Activated naive CD8-positive, alpha-beta T cell treated with anti-CD3 and anti-CD28 coated beads, Interleukin-2, amount 50 U/mL, for 16 hours (primary cell): ENCODE measurements around the gene SUSD1.

ENCODE experiments used
- DNase-seq: peaks from one replicate; pipeline ENCODE4 v3.0.0-alpha.2; 2020; ENCODE audit warnings: low read depth, low spot score

SUSD1 gene

DNA sequence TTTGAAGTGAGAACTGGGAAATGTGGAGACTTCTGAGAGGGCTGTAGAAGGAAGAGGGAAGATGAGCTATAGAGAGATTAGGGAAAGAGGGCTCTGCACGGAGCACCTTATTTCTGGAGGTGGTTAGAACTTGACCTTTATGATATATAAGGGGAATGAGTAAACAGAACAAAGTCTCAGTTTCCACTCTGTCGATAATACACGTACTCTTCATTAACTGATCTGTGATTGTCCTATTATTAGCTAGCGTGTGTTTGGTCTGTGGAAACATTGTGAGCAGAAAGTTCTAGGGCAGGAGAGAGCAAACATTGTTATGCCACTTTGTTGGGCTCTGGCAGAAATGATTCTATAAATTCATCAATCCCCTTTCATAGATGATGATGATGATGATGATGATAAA is 159.9 kb downstream of the SUSD1 start:
- no peak for DNase-seq

DNA sequence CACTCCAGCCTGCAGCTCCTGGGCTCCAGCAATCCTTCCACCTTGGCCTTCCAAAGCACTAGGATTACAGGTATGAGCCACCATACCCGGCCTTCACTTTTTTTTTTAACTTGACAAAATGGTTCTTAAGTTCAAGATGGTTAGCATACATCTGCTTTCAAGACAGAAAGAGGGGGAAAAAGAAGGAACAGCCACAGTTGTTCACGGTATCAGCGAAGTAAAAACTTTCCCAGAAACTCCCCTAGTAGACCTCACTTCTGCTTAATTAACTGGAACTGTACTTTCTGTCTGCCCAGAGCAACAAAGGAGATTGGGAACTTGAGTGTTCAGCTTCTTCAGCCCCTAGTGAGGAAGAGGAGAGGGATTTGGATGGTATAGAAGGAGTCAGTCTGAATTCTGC is 161.8 kb downstream of the SUSD1 start:
- DNase-seq: no peak

DNA sequence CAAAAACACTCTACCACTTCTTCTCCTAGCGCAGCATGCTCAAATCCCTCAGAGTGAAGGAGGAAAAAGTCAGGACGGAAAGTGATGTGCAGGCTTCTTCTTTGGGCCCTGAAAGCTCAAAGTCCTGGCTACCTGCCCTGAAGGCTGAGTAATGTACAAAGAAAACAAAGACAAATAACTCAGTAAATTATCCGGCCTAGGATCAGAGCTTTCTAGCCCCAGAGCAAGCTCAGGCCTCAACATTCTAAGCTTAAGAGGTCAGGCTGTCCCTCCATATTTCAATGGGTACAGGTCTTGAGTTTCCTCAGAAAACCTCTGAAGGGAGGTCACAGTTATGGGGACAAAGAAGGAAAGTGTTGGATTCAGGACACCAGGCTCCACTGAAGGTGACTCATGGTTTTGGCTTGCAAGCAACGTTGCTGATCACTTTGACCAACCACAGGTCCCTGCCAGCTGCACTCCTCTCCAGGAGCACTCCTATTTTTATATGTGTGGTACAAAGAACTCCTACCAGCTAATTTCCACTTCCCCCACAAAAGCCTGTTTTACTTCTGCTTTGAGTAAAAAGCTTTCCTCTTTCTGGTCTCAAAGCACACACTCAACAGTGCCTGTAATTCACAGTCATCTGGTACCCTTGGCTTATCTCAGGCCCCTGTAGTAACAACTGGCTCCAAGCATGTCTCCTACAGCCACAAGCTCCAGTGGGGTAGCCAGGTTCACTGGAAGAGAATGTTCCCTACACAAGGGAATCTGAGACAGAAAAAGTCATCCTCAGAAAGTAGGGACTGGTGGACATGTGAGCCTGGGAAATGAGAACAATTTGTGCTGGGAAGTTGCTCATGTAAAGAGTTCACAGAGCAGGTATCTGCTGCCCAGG is 162.8 kb downstream of the SUSD1 start:
- no peak for DNase-seq

DNA sequence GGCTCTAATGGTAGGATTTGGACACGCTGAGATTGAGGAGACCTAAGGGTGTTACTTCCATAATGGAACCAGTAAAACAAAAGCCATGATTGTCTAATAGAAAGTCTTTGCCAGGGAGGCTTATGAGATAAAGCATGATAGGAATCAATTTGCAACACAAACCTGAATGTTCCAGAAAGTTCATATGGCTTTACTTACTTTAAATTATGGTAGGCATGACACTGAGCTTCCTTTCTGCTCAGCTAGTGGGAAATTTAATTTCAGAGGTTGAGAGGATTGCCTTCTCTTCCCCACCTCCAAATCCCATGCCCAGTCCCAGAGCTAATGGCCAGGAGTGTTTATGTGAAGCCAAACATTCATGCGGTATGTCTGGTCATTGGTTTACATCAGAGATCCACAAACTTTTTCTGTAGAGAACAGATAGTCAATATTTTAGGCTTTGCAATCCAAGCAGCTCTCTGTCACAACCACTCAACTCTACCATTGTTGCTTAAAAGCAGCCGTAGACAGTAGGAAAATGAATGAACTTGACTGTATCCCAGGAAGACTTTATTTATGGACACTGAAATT is 164.0 kb downstream of the SUSD1 start:
- DNase-seq: no peak

DNA sequence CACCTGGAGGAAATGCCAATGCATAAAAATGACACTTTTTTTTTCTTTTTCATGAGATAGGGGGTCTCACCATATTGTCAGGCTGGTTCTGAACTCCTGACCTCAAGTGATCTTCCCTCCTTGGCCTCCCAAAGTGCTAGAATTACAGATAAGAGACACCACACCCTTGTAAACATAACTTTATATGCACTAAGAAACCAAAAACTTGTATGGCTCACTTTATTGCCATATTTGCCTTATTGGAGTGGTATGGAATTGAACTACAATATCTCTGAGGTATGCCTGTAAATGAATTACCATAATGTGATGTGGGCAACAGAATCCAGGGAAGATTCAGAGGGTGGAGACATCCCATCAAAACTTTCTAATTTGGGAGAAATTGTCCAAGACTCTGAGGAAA is 164.6 kb downstream of the SUSD1 start:
- DNase-seq: no peak

GRCh38 chr9:112009656-112010055 is 165.4 kb downstream of the SUSD1 start:
- no peak for DNase-seq

DNA sequence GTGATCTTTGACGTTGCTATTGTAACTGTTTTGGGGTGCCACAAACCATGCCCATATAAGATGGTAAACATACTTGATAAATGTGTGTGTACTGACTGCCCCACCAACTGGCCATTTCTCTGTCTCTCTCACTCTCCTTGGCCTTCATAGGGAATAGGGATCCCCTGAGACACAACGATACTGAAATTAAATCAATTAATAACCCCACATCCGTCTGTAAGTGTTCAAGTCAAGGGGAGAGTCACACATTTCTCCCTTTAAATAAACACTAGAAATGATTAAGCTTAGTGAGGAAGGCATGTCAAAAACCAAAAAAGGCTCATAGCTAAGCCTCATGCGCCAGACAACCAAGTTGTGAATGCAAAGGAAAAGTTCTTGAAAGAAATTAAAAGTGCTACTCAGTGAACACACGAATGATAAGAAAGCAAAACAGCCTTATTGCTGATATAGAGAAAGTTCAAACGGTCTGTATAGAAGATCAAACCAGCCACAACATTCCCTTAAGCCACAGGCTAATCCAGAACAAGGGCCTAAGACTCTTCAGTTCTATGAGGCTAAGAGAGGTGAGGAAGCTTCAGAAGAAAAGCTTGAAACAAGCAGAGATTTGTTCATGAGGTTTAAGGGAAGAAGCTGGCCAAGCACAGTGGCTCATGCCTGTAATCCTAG is 167.4 kb downstream of the SUSD1 start:
- no peak for DNase-seq

- DNase-seq: no peak
Measured at GRCh38 chr9:112006361-112007020, 168.6 kb downstream of the SUSD1 start.

DNA sequence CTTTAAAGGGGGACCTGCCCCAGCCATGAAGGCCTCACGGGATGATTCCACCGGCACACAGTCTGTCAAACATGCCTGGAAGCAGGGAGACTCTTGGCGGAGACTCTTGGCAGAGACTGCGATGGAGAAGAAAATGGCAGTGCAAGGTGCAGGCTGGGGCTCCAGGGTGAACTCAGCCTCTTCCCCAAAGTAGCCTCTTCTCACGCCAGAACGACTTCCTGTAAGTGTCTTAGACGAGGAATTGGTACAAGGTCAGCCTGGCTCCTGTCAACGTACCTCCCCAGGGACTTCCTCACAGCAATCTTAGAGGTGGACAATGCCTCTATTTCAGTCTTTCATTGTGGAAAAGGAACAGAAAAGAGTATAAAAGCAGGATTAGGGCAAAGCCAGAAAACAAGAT is 169.2 kb downstream of the SUSD1 start:
- no peak for DNase-seq

DNA sequence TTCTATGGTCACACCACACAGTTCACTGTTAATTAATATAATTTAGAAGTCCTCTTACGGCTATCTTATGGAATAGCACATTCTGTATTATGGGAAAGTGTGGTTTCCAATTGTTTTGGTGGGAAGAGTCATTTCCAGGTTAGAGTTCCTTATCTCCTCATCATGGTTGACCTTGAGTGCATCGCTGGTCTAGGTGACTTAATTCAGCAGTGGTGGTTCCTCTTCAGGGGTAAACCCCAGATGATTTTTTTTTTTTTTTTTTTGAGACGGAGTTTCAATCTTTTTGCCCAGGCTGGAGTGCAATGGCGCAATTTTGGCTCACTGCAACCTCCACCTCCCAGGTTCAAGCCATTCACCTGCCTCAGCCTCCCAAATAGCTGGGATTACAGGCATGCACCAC is 171.6 kb downstream of the SUSD1 start:
- no peak for DNase-seq

DNA sequence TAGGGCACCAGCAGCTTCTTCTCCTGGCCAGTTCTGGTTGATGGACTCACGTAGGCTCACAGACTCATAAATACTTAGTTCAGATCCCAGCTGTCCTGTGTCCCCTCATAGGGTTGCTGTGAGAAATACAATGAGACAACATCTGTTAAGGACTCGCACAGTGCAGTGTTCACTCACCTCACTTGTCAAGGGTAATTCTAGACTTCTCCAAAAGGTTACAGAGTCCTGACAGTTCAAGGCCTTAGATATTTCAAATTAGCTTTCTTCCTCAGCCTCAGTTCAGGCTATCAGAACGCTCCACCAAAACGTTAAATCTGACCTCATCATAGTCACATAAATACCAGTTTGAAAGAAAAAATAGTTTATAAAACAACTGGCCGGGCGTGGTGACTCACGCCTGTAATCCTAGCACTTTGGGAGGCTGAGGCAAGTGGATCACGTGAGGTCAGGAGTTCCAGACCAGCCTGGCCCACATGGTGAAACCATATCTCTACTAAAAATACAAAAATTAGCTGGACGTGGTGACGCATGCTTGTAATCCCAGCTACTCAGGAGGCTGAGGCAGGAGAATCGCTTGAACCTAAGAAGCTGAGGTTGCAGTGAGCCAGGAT is 172.1 kb downstream of the SUSD1 start:
- DNase-seq: no peak

GRCh38 chr9:112002131-112002846 is 172.8 kb downstream of the SUSD1 start:
- DNase-seq: no peak

GRCh38 chr9:112000743-112001142 is 174.4 kb downstream of the SUSD1 start:
- DNase-seq: no peak

GRCh38 chr9:111999319-111999718 is 175.8 kb downstream of the SUSD1 start:
- DNase-seq: no peak

GRCh38 chr9:111997831-111998230 is 177.3 kb downstream of the SUSD1 start:
- no peak for DNase-seq

GRCh38 chr9:111994831-111995458 is 180.2 kb downstream of the SUSD1 start:
- DNase-seq: no peak

DNA sequence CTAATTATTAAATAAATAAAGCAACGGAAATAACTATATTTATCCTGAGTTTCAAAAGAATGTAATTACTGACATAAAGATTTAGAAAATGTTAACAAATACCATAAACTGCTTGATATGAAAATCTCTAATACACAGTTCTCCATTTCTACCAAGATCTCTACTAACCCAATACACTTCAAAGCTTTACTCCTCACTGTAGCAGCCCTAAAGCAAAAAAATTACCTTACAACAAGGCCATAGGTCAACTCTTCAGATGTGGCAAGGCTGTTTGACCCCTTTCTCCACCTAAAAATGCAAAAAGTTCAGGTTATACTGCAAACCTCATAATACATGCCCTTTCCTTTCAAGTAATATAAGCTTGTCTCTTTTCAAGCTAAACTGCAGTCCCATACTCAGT is 181.8 kb downstream of the SUSD1 start:
- no peak for DNase-seq

GRCh38 chr9:111992523-111992922 is 182.6 kb downstream of the SUSD1 start:
- DNase-seq: no peak

GRCh38 chr9:111991179-111991578 is 183.9 kb downstream of the SUSD1 start:
- no peak for DNase-seq
